ENCODE data around the gene RHOBTB3. TPM values are rescaled to one million over a fixed set of nuclear protein-coding genes. Genes with fewer than 3 reads are reported as not detected.

RHOBTB3 gene, protein sequence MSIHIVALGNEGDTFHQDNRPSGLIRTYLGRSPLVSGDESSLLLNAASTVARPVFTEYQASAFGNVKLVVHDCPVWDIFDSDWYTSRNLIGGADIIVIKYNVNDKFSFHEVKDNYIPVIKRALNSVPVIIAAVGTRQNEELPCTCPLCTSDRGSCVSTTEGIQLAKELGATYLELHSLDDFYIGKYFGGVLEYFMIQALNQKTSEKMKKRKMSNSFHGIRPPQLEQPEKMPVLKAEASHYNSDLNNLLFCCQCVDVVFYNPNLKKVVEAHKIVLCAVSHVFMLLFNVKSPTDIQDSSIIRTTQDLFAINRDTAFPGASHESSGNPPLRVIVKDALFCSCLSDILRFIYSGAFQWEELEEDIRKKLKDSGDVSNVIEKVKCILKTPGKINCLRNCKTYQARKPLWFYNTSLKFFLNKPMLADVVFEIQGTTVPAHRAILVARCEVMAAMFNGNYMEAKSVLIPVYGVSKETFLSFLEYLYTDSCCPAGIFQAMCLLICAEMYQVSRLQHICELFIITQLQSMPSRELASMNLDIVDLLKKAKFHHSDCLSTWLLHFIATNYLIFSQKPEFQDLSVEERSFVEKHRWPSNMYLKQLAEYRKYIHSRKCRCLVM
- total RNA-seq (54.5 TPM), polyA plus RNA-seq (ENCODE audit: insufficient read depth, low read depth, low replicate concordance) (22.5 TPM)
- long read RNA-seq, donor 1, full-length matches to known transcripts, result 7 of 19 reads
- long read RNA-seq, donor 1, partial matches to known transcripts, result 12 of 19 reads
- long read RNA-seq, donor 1, other reads (novel, unspliced or antisense), result 0 of 19 reads
- long read RNA-seq, donor 2, full-length matches to known transcripts, result 10 of 10 reads
- long read RNA-seq, donor 2, partial matches to known transcripts, result 0 of 10 reads
- long read RNA-seq, donor 2, other reads (novel, unspliced or antisense), result 0 of 10 reads
- long read RNA-seq, donor 3, full-length matches to known transcripts, result 14 of 374 reads
- long read RNA-seq, donor 3, partial matches to known transcripts, result 146 of 374 reads
- long read RNA-seq, donor 3, other reads (novel, unspliced or antisense), result 214 of 374 reads
- long read RNA-seq, donor 4, full-length matches to known transcripts, result 10 of 15 reads
- long read RNA-seq, donor 4, partial matches to known transcripts, result 5 of 15 reads
- long read RNA-seq, donor 4, other reads (novel, unspliced or antisense), result 0 of 15 reads
- long read RNA-seq, donor 5, full-length matches to known transcripts, result 1 of 1 reads
- long read RNA-seq, donor 5, partial matches to known transcripts, result 0 of 1 reads
- long read RNA-seq, donor 5, other reads (novel, unspliced or antisense), result 0 of 1 reads
- long read RNA-seq, donor 6, result 0 reads
- long read RNA-seq, donor 7, full-length matches to known transcripts, result 7 of 53 reads
- long read RNA-seq, donor 7, partial matches to known transcripts, result 25 of 53 reads
- long read RNA-seq, donor 7, other reads (novel, unspliced or antisense), result 21 of 53 reads
- long read RNA-seq, donor 8, full-length matches to known transcripts, result 5 of 104 reads
- long read RNA-seq, donor 8, partial matches to known transcripts, result 23 of 104 reads
- long read RNA-seq, donor 8, other reads (novel, unspliced or antisense), result 76 of 104 reads
- long read RNA-seq, donor 9, full-length matches to known transcripts, result 4 of 84 reads
- long read RNA-seq, donor 9, partial matches to known transcripts, result 10 of 84 reads
- long read RNA-seq, donor 9, other reads (novel, unspliced or antisense), result 70 of 84 reads
- long read RNA-seq, donor 10, full-length matches to known transcripts, result 5 of 11 reads
- long read RNA-seq, donor 10, partial matches to known transcripts, result 6 of 11 reads
- long read RNA-seq, donor 10, other reads (novel, unspliced or antisense), result 0 of 11 reads

DNA sequence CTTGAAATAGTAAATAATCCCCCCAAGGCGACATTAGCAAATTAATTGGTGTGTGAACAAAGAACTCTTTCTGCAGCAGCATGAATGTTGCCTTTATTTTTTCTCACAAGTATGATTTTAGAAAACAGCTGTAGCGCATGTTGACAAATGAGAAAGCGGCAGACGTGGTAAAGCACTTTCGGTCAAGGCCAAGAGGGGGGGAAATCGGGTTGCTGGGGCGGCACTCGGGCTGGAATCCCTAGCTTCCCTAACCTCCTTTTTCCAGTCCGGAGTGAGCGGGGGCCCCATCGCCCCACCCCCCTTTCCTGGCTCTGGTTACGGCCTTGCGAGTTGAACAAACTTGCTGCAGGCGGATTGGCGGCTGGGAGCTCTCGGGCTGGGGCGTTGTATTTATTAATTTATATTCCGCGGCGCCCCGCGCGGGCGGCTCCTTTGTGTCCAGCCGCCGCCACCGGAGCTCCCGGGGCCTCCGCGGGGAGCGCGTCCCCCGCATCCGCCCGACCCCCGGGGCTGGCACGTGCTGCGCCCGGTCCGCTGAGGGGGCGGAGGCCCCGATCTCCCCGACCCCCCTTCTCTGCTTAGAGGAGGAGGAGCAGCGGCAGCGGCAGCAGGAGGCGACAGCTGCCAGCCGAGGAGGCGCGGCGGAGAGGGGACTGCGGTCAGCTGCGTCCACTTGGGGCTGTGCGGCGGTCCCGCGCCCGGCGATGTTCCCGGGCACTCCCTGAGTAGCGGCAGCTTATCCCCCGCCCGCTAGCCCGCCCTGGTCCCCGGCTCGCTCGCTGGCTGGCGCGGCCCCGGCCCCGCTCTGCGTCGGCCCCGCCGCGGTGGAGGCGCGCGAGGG, at the start of gene RHOBTB3:
TSS of gene RHOBTB3 (plus strand) at position 607 of the 841 bp plus-strand sequence. CDS start 347 bp downstream, outside the sequence.
- FAIRE-seq (no peak), DNase-seq (peak; percentile 94 to 96 (median 95))
- TF ChIP-seq, protein P1, sequence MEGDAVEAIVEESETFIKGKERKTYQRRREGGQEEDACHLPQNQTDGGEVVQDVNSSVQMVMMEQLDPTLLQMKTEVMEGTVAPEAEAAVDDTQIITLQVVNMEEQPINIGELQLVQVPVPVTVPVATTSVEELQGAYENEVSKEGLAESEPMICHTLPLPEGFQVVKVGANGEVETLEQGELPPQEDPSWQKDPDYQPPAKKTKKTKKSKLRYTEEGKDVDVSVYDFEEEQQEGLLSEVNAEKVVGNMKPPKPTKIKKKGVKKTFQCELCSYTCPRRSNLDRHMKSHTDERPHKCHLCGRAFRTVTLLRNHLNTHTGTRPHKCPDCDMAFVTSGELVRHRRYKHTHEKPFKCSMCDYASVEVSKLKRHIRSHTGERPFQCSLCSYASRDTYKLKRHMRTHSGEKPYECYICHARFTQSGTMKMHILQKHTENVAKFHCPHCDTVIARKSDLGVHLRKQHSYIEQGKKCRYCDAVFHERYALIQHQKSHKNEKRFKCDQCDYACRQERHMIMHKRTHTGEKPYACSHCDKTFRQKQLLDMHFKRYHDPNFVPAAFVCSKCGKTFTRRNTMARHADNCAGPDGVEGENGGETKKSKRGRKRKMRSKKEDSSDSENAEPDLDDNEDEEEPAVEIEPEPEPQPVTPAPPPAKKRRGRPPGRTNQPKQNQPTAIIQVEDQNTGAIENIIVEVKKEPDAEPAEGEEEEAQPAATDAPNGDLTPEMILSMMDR (IDR thresholded peaks at IDR 0.05; ENCODE audit: borderline replicate concordance, extremely low read depth, insufficient read depth), result no peak
- intact Hi-C loops (cut with DNase I), result no loop called here
- no peaks in the 10 kb centered on the region for H3K9me3 ChIP-seq (ENCODE audit: control insufficient read depth in 2 of 3, insufficient read depth in 1 of 3, low read length in 3 of 3)
- no peaks in the 10 kb centered on the region for H3K27me3 ChIP-seq (ENCODE audit: control insufficient read depth, insufficient read depth, low read length)
- H3K4me3 ChIP-seq (ENCODE audit: low read length in 3 of 3), result peak within 1 kb of the TSS; percentile 82 to 86 (median 83)
- no peaks in the 10 kb centered on the region for H3K36me3 ChIP-seq (ENCODE audit: control insufficient read depth in 2 of 3, insufficient read depth in 3 of 3, low read length in 3 of 3)
- peaks cover 8 to 15% (median 11%) of the 10 kb centered on the region in 3 donors for H3K4me1 ChIP-seq (ENCODE audit: control insufficient read depth in 2 of 3, insufficient read depth in 2 of 3, low read depth in 1 of 3, low read length in 3 of 3)
- H3K27ac ChIP-seq (ENCODE audit: low read depth in 2 of 2, low read length in 2 of 2), result peak within 1 kb of the TSS; percentile 84 to 87
- peak within 1 kb of the TSS; percentile 75 to 87 (median 80) for H3K9ac ChIP-seq (ENCODE audit: low read length in 3 of 3)

DNA sequence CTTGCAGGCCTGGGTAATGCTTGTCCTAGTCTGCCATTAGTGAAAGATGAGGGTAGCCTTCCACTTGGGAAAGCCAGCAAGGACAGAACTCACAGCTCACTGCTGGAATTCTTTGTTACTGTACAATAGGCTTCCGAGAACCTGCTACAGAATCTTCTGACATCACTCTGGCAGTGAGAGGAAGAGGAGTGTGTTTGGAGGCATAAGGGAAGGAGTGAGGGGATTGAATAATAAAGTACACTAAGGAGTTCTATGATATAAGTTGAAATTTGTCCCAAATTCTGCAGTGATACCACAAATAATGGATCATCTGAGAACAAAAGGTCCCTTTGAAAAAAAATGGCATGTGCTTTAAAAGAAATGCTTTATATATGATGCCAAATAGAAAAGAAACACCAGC, 48.2 kb upstream of the RHOBTB3 start, which contains the start of gene SPATA9:
TSS of gene SPATA9 (minus strand) at position 101 of the 400 bp plus-strand sequence. CDS start 137 bp downstream, outside the sequence.
- intact Hi-C loops (cut with DNase I), result no loop called here
- TF ChIP-seq, protein P1 (IDR thresholded peaks at IDR 0.05; ENCODE audit: borderline replicate concordance, extremely low read depth, insufficient read depth), result no peak

More for the DNA sequence above, 48.2 kb upstream of the RHOBTB3 start, which contains the start of gene SPATA9:
- Histone ChIP-seq H3K27me3 (ENCODE audit: control insufficient read depth, insufficient read depth, low read length) (no peaks in the 10 kb centered on the region), H3K4me1 (ENCODE audit: control insufficient read depth in 2 of 3, insufficient read depth in 2 of 3, low read depth in 1 of 3, low read length in 3 of 3) (no peaks in the 10 kb centered on the region), H3K36me3 (ENCODE audit: control insufficient read depth in 2 of 3, insufficient read depth in 3 of 3, low read length in 3 of 3) (no peaks in the 10 kb centered on the region), H3K9ac (ENCODE audit: low read length in 3 of 3) (no peak within 1 kb of the TSS), H3K27ac (ENCODE audit: low read depth in 2 of 2, low read length in 2 of 2) (no peak within 1 kb of the TSS), H3K9me3 (ENCODE audit: control insufficient read depth in 2 of 3, insufficient read depth in 1 of 3, low read length in 3 of 3) (no peaks in the 10 kb centered on the region), H3K4me3 (ENCODE audit: low read length in 3 of 3) (no peak within 1 kb of the TSS)
- no peak for DNase-seq
- no peak for FAIRE-seq
